Right cardiac atrium (tissue), 5 donors: Measurements from ENCODE around the gene KRT73. TPM values are rescaled to one million over a fixed set of nuclear protein-coding genes. Genes with fewer than 3 reads are reported as not detected.

Source experiments
- ATAC-seq, 2 donors: fragments of 200-7000 bp; cut with Tn5 transposase; one replicate each; pipeline versions ENCODE4 v1.8.0 to v1.9.1; 2020; ENCODE audit warnings: moderate library complexity in 2 of 2, mild to moderate bottlenecking in 1 of 2
- DNase-seq, 3 donors: peaks; one replicate each; pipeline ENCODE4 v3.0.0-alpha.2; 2020
- H3K27ac ChIP-seq: one replicate; pipeline ENCODE4 v1.5.1; 2013; ENCODE audit warnings: mild to moderate bottlenecking, low read length, control low read depth, moderate library complexity
- H3K27me3 ChIP-seq: one replicate; pipeline ENCODE4 v1.6.1; 2013; ENCODE audit not compliant: control insufficient read depth, insufficient read depth
- H3K4me1 ChIP-seq: one replicate; pipeline ENCODE4 v1.6.1; 2013; ENCODE audit warnings: low read length; ENCODE audit not compliant: control insufficient read depth, insufficient read depth
- H3K4me3 ChIP-seq: one replicate; pipeline ENCODE4 v1.5.1; 2013; ENCODE audit warnings: low read length, control low read depth
- H3K9me3 ChIP-seq: one replicate; pipeline ENCODE4 v1.6.1; 2013; ENCODE audit warnings: low read length; ENCODE audit not compliant: control insufficient read depth
- WGBS: extraction: QIAGEN DNeasy Blood & Tissue Kit; methylation state at CpG from one replicate; pipeline ENCODE4 v1.1.7; 2013; 5-methylcytosine and 5-hydroxymethylcytosine counted together
- intact Hi-C, 4 donors: fragments of 100-400 bp; cut with DNase I; formaldehyde crosslinking; loops; one replicate each; pipeline versions ENCODE4 v1.11.0 to v1.14.0; 2022 to 2023
- polyA plus RNA-seq: library from polyadenylated mRNA; stranded (reverse); fragments of 200-250 nt; gene quantifications from one replicate; pipeline ENCODE4 v1.2.3, GENCODE V29; 2013
- total RNA-seq, 4 donors: library from RNA; stranded (reverse); fragmentation: NEBNext Ultra II Directional; extraction: Animal tissue kit (Norgen Biotek cat#: 25700); gene quantifications; one replicate each; pipeline ENCODE4 v1.2.1, GENCODE V29; 2021
- donor health status: healthy with polysubstance abuse.
- donor health status: DM: no; HTN: yes; CAD: no.
- donor health status: DM: no; HTN: no; CAD: no.
- donor health status: DM: no; HTN: yes; CAD: no; lungs with severe emphysema.
- donor health status: DM: yes; HTN: yes; CAD: no.

Gene KRT73
- total and polyA plus RNA-seq, 5 donors, result not detected

GRCh38 chr12:52580496-52580895 lies 37.9 kb downstream of the KRT73 start:
- Histone ChIP-seq H3K27me3 (no peaks in the 10 kb centered on the region), H3K27ac (no peak overlapping the region), H3K4me3 (no peak overlapping the region), H3K9me3 (no peaks in the 10 kb centered on the region), H3K4me1 (no peaks in the 10 kb centered on the region)
- no peak for DNase-seq
- no peak for ATAC-seq
- intact Hi-C loops, result loop anchor here in 3 of 4 donors (5.0 kb wide), 2 partner anchors 287 to 302 kb away; no protein-coding TSS in a partner anchor
- 54% methylated on average over 1 of the region's 1 CpG for WGBS

- DNase-seq, result no peak
- no peaks in the 10 kb centered on the region for H3K9me3 ChIP-seq
- no peak overlapping the region for H3K27ac ChIP-seq
- intact Hi-C loops, result loop anchor here in 3 of 4 donors (5.0 kb wide), 2 partner anchors 288 to 303 kb away; no protein-coding TSS in a partner anchor
- H3K4me3 ChIP-seq, result no peak overlapping the region
- no peaks in the 10 kb centered on the region for H3K4me1 ChIP-seq
- no peaks in the 10 kb centered on the region for H3K27me3 ChIP-seq
- 76% methylated on average over 10 of the region's 10 CpGs for WGBS
- ATAC-seq, result no peak
Observed at GRCh38 chr12:52579468-52580465, 38.6 kb downstream of the KRT73 start.

GRCh38 chr12:52578469-52578868 lies 39.9 kb downstream of the KRT73 start:
- H3K27me3 ChIP-seq, result no peaks in the 10 kb centered on the region
- intact Hi-C loops, result no loop called here
- H3K27ac ChIP-seq, result no peak overlapping the region
- no peak for ATAC-seq
- 77% methylated on average over 3 of the region's 3 CpGs for WGBS
- H3K9me3 ChIP-seq, result no peaks in the 10 kb centered on the region
- H3K4me3 ChIP-seq, result no peak overlapping the region
- no peak for DNase-seq
- H3K4me1 ChIP-seq, result no peaks in the 10 kb centered on the region

GRCh38 chr12:52577316-52577715 lies 41.0 kb downstream of the KRT73 start:
- intact Hi-C loops, result no loop called here
- no peaks in the 10 kb centered on the region for H3K9me3 ChIP-seq
- H3K4me1 ChIP-seq, result no peaks in the 10 kb centered on the region
- H3K27ac ChIP-seq, result no peak overlapping the region
- 85% methylated on average over 8 of the region's 8 CpGs for WGBS
- DNase-seq, result no peak
- no peaks in the 10 kb centered on the region for H3K27me3 ChIP-seq
- no peak for ATAC-seq
- H3K4me3 ChIP-seq, result no peak overlapping the region

GRCh38 chr12:52575948-52576347 lies 42.4 kb downstream of the KRT73 start:
- H3K4me3 ChIP-seq, result no peak overlapping the region
- no peaks in the 10 kb centered on the region for H3K9me3 ChIP-seq
- no peaks in the 10 kb centered on the region for H3K4me1 ChIP-seq
- no peak for DNase-seq
- 94% methylated on average over 3 of the region's 3 CpGs for WGBS
- intact Hi-C loops, result no loop called here
- no peaks in the 10 kb centered on the region for H3K27me3 ChIP-seq
- ATAC-seq, result no peak
- H3K27ac ChIP-seq, result no peak overlapping the region

GRCh38 chr12:52575256-52575655 lies 43.1 kb downstream of the KRT73 start:
- ATAC-seq (no peak), DNase-seq (no peak)
- H3K4me1 ChIP-seq, result no peaks in the 10 kb centered on the region
- WGBS, result 88% methylated on average over 9 of the region's 9 CpGs
- no peak overlapping the region for H3K27ac ChIP-seq
- H3K4me3 ChIP-seq, result no peak overlapping the region
- H3K9me3 ChIP-seq, result no peaks in the 10 kb centered on the region
- no peaks in the 10 kb centered on the region for H3K27me3 ChIP-seq
- intact Hi-C loops, result no loop called here

GRCh38 chr12:52573743-52574142 lies 44.6 kb downstream of the KRT73 start, which contains the start of gene KRT74:
KRT74 (minus strand) TSS chr12:52573843; CDS start chr12:52573777, 66 bp downstream.
- no peak within 1 kb of the TSS for H3K27ac ChIP-seq
- H3K4me3 ChIP-seq, result no peak within 1 kb of the TSS
- H3K9me3 ChIP-seq, result no peaks in the 10 kb centered on the region
- intact Hi-C loops, result no loop called here
- 54% methylated on average over 3 of the region's 3 CpGs for WGBS
- DNase-seq, result no peak
- H3K27me3 ChIP-seq, result no peaks in the 10 kb centered on the region
- no peak for ATAC-seq
- H3K4me1 ChIP-seq, result no peaks in the 10 kb centered on the region

- no peak for ATAC-seq
- intact Hi-C loops, result no loop called here
- no peaks in the 10 kb centered on the region for H3K4me1 ChIP-seq
- no peaks in the 10 kb centered on the region for H3K9me3 ChIP-seq
- WGBS, result 93% methylated on average over 15 of the region's 15 CpGs
- no peak for DNase-seq
- H3K4me3 ChIP-seq, result no peak overlapping the region
- H3K27ac ChIP-seq, result no peak overlapping the region
- H3K27me3 ChIP-seq, result no peaks in the 10 kb centered on the region
Observed at GRCh38 chr12:52573306-52573705, 45.1 kb downstream of the KRT73 start.

- 95% methylated on average over 10 of the region's 10 CpGs for WGBS
- Histone ChIP-seq H3K27me3 (no peaks in the 10 kb centered on the region), H3K4me1 (peaks cover 2% of the 10 kb centered on the region), H3K9me3 (no peaks in the 10 kb centered on the region), H3K4me3 (no peak overlapping the region), H3K27ac (no peak overlapping the region)
- ATAC-seq (no peak), DNase-seq (no peak)
- intact Hi-C loops, result no loop called here
Observed at GRCh38 chr12:52570511-52570910, 47.8 kb downstream of the KRT73 start.

GRCh38 chr12:52568111-52568510 lies 50.2 kb downstream of the KRT73 start:
- Histone ChIP-seq H3K27ac (no peak overlapping the region), H3K9me3 (no peaks in the 10 kb centered on the region), H3K4me1 (peaks cover 2% of the 10 kb centered on the region), H3K4me3 (no peak overlapping the region), H3K27me3 (no peaks in the 10 kb centered on the region)
- no peak for ATAC-seq
- peak in 1 of 3 donors; percentile 40 for DNase-seq
- intact Hi-C loops, result no loop called here
- 87% methylated on average over 12 of the region's 12 CpGs for WGBS

- H3K4me1 ChIP-seq, result peaks cover 2% of the 10 kb centered on the region
- ATAC-seq (peak; percentile 93), DNase-seq (peak; percentile 60 to 86 (median 83))
- peak overlapping the region; percentile 5 for H3K27ac ChIP-seq
- H3K27me3 ChIP-seq, result no peaks in the 10 kb centered on the region
- no peak overlapping the region for H3K4me3 ChIP-seq
- intact Hi-C loops, result no loop called here
- WGBS, result 33% methylated on average over 8 of the region's 8 CpGs
- H3K9me3 ChIP-seq, result no peaks in the 10 kb centered on the region
Observed at GRCh38 chr12:52566847-52567291, 51.5 kb downstream of the KRT73 start.
